GM19328 (cell line): Measurements from ENCODE around the gene PSMB8.
"Not testable (repeated sequence)": the region's sequence is repeated elsewhere in the genome, so short reads cannot be mapped to it uniquely, and the experiment has no call there.

Source experiments
- ATAC-seq: cut with Tn5 transposase; IDR thresholded peaks from one replicate; pipeline ENCODE4 v1.9.1; 2021; ENCODE audit warnings: mild to moderate bottlenecking, moderate library complexity; ENCODE audit not compliant: unreplicated experiment

Gene PSMB8

GRCh38 chr6:32838114-32838958, 5.5 kb downstream of the PSMB8 start, which contains the start of gene TAP2:
Gene TAP2 (minus strand): TSS chr6:32838739. CDS start chr6:32838233, 506 bp downstream.
- ATAC-seq, result peak; percentile 69

DNA sequence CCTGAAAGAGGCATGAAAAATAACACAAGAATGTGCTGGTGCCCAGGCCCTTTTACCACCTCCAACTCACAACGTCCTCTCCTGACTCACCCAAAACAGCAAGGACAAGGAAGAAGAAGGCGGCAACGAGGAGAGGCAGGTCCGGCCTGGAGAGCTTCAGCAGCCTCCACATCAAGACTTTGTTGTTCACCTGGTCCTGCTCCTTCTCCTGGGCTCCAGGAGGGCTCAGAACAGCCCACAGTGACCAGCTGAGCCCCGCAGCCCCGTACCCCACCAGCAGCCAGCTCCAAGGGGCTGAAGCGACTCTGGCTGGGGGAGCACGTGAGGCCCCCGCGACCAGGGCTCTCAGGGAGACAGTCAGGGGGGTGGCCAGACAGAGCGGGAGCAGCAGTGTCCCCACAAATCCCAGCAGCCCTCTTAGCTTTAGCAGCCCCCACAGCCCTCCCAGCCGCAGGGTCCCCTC, 6.2 kb downstream of the PSMB8 start:
- ATAC-seq, result no peak

GRCh38 chr6:32836873-32837272, 7.0 kb downstream of the PSMB8 start:
- ATAC-seq, result no peak

DNA sequence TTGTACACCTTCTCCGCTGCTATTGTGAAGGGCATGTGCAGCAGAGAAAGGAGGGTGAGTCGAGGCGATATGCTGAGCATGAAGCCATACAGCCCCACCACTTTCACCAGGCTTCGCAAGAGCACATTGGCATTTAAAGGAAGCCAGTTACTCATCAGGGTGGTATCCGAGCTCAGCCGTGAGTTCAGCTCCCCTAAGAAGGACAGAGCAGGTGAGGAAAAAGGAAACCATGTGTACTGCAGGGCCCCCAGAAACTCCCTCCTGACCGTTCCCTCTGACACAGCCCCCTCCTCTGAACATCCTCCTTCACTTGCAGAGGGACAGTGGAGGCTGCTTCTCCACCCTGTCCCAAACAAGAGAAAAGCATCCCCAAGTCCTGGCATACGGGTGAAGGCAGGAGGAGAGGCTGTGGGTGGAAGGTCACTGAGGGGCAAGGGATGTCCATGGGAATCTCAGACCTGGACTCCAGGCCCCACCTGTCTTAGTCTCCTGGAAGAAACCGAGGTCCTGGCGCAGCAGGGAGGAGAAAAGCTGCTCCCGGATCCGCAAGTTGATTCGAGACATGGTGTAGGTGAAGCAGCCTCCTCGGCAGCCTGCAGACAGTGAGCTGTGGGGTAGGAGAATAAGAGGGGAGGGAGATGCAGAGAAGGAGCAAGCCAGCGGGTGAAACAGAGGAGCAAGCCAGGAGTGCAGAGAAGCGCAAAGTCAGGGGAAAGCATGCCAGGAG, 8.5 kb downstream of the PSMB8 start:
- no peak for ATAC-seq

DNA sequence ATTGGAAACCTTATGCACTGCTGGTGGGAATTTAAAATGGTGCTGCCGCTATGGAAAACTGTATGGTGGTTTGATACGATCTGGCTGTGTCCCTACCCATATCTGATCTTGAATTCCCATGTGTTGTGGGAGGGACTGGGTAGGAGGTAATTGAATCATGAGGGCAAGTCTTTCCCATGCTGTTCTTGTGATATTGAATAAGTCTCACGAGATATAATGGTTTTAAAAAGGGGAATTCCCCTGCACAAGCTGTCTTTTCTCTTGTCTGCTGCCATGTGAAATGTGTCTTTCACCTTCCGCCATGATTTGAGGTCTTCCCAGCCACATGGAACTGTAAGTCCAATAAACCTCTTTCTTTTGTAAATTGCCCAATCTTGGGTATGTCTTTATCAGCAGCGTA, 10.2 kb downstream of the PSMB8 start:
- ATAC-seq, result no peak

DNA sequence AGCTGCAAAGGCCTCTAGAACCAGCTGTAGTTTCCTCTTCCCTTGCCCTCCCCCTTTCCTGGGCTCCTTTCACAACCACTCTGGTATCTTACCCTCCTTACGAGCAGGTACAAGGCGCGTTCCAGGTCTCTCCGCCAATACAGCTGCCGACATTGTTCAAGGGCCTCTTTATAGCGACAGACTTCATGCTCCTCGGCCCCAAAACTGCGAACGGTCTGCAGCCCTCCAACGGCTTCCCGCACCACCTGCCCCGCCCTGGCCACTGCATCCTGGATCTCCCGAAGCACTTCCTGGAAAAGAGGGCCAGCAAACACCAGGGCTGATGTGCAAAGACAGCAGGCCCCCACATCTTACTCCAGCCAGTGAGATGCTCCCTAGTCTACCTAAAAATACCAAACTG, 11.3 kb downstream of the PSMB8 start:
- no peak for ATAC-seq

DNA sequence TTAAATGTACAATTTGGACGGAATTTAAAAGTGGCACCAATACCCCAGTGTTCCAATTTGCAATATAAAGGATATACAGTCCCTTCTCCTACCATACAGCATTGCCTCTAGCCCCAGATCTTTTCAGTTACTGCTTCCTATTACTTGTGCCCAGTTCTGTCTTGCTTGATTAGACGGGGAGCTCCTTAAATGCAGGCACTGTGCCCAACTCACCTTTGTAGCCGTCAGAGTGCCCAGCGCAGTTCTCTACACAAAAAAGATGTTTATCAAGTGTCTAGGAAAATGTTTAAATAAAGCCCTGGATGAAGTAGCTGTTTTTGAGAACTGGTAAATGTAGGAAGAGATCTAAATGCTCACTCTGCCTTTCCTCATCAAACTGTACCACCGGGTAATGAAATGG, 12.9 kb downstream of the PSMB8 start:
- no peak for ATAC-seq

DNA sequence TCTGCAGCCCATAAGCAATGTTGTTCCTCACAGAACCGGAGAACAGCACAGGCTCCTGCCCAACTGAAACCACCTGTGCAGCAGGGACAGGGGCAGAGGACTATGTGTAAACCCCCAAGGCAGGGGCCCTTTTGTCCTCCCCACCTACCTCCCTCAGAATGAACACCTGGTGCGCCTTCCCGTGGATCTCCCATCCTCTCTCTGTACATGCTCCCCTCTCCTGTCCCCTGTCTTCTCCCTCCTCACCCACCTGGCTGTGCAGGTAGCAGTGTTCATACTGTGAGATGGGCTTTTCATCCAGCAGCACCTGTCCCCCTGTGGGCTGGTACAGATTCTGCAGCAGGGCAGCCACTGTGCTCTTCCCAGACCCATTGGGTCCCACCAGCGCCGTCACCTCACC, 13.8 kb downstream of the PSMB8 start:
- no peak for ATAC-seq

DNA sequence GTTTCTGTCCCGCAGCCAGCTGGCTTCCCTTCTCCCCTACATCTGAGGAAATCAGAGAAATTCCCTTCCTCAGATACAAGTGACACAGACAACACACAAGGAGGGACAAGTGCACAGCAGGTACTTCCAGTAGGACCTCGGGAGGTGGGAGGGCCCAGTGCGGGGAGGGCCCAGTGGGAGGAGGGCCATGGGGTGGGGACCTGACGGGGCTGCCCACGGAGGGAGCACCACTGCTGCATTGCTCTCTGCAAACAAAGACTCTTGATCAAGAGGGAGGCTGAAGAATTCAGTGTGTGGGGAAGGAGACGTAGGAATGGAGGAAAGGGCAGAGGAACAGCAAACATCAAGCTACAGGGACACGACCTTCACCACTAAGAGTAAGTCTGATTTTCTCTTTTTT, 14.4 kb downstream of the PSMB8 start:
- no peak for ATAC-seq

- no peak for ATAC-seq
Measured at GRCh38 chr6:32827025-32827424, 16.8 kb downstream of the PSMB8 start.

DNA sequence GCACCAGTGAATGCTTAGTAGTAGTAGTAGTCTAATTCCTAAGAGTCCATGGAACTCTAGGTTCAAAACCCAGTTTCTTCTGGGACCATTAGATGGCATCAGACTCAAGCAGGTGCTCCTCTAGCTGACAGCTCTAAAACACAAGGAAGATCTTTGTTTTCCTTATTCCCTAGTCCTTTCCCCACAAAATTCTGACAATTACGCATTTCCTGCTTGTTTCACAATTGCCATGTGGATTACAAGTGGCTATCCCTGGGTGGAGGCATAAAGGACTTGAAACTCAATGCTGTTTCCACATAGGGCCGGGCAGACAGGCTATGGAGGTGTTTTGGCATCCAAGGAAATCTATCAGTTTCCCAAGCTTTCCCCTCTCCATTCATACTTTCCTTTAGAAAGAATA, 17.9 kb downstream of the PSMB8 start:
- no peak for ATAC-seq

- no peak for ATAC-seq
Measured at GRCh38 chr6:32819729-32820128, 24.1 kb downstream of the PSMB8 start.

DNA sequence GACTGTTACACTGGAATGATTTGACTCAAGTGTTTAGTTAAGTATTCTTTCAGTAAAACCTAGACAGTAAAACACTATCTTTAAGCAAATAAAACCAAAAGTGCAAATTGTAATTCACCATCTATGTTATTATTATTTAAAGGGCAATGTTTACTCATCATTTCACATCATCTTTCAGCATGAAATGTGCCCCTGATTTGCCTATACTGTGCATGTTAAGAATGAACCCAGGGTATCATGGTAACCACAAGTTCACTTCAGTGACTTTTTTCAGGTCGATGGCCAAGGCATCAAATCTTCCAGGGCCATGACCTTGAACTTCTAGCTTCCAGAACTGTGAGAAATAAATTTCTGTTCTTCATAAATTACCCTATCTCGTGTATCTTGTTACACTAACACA, 25.0 kb downstream of the PSMB8 start:
- ATAC-seq, result no peak

- no peak for ATAC-seq
Measured at GRCh38 chr6:32816746-32817204, 27.1 kb downstream of the PSMB8 start, which contains the start of gene HLA-DOB. Gene HLA-DOB (minus strand): TSS chr6:32817002. CDS start chr6:32816951, 51 bp downstream.

- peak; percentile 48 for ATAC-seq
Measured at GRCh38 chr6:32815996-32816395, 27.9 kb downstream of the PSMB8 start.

DNA sequence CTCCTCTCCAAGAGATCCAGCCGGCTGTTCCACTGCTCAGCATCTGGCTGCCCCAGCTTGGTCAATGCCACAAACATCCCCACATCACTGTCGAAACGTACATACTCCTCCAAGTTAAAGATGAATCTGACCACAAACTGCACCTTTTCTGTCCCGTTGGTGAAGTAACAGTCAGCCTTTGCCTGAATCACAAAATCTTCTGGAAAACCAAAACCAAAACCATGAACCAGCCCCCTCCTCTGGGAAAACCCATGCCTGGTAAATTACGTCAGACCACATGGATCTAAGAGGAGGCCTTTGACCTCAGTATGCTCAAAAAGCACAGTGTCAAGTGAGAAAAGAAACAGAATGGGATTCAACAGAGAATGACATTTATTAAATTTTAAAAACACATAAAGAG, 28.7 kb downstream of the PSMB8 start:
- ATAC-seq, result no peak

DNA sequence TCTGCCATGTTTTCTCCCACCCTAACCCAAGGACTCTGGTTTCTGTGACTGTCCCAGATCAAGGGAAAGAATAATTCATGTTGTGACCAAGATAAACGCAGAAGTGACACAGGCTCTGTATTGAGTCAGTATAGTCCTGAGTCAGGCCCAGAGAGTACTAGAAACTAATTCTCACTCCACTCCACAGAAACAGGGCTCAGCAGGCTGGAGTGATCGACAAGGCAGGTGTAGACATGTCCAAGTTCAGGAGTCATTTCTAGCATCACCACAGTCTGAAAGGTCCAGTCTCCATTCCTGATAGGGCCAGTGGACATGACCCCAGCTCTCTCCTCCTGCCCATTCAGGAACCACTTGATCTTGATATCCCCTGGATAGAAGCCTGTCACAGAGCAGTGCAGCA, 29.7 kb downstream of the PSMB8 start:
- ATAC-seq, result no peak

GRCh38 chr6:32809171-32809570, 34.7 kb downstream of the PSMB8 start:
- ATAC-seq, result no peak

DNA sequence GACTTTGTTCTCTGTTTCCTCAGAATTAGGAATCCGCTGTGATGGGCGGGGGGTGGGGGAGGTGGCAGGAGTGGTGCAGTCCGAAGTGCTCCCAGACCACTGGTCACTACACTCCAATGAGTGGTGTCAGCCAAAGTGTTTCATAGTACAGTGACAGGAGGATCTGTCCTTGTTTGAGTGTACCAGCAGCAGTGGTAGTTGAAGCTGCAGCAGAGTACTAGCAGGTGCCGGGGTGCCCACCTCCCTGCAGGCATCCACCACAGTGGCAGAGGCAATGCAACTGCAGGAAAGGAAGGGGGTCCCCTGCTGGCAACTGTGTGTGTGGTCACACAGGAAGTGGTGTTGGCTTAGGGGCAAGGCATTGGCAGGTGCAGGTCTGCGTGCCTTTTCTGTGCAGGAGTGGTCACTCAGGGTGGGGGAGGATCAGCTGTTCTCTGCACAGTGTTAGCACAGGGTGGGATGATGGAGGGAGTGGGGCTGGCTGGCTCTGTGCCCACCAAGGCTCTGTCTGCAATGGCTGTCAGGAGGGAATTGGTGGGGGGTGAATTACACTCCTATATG, 36.7 kb downstream of the PSMB8 start:
- no peak for ATAC-seq

GRCh38 chr6:32805404-32805803, 38.4 kb downstream of the PSMB8 start:
- not testable (repeated sequence) for ATAC-seq

- ATAC-seq, result no peak
Measured at GRCh38 chr6:32803416-32803815, 40.4 kb downstream of the PSMB8 start.

DNA sequence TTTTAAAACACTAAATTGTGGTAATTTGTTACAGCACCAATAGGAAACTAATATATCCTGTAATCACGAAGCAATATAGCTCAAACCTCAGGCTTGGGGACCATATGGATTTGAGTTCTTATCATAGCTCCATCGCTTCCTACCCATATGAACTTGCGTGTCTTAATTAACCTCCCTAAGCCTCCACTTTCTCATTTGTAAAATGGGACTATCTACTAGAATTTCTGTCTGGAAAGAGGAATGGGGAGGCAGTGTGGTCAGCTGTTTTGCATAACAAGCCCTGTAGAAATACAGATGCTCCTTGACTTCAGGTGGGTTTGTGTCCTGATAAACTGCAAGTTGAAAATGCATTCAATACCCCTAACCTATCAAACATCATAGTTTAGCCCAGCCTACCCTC, 44.1 kb downstream of the PSMB8 start:
- ATAC-seq, result no peak
